Fibroblast of lung (primary cell): ENCODE results near the gene CPNE8. TPM values are rescaled to one million over a fixed set of nuclear protein-coding genes. Genes with fewer than 3 reads are reported as not detected.
A peak's percentile ranks its signal among the peaks of the same experiment; 100 is the strongest.

Experiments used
- DNase-seq, 2 donors: peaks; one replicate each; pipeline versions ENCODE4 v3.0.0 to v3.0.0-alpha.2; 2010; ENCODE audit warnings: low read depth in 2 of 2
- H2AFZ ChIP-seq: 2 replicates; pipeline ENCODE4 v1.5.1; 2012; ENCODE audit warnings: low read length, control low read depth, inconsistent platforms
- H3K27ac ChIP-seq: 2 replicates; pipeline ENCODE4 v1.5.1; 2011; ENCODE audit warnings: low read length, control low read depth; ENCODE audit not compliant: insufficient read depth
- H3K27me3 ChIP-seq: 2 replicates; pipeline ENCODE4 v1.5.1; 2011; ENCODE audit warnings: mild to moderate bottlenecking, low read length; ENCODE audit not compliant: control insufficient read depth, insufficient read depth
- H3K36me3 ChIP-seq: 2 replicates; pipeline ENCODE4 v1.5.1; 2011; ENCODE audit warnings: low read length; ENCODE audit not compliant: control insufficient read depth, insufficient read depth
- H3K4me1 ChIP-seq: 2 replicates; pipeline ENCODE4 v1.5.1; 2011; ENCODE audit warnings: low read length; ENCODE audit not compliant: control insufficient read depth, insufficient read depth; ENCODE audit errors: extremely low read depth
- H3K4me2 ChIP-seq: 2 replicates; pipeline ENCODE4 v1.5.1; 2011; ENCODE audit warnings: low read length, control low read depth; ENCODE audit not compliant: insufficient read depth; ENCODE audit errors: extremely low read depth
- H3K4me3 ChIP-seq, 4 experiments: fragments of 200-600 bp in 1 of 4; sonication (generic) in 1 of 4; replicated peaks in 1 of 4; 2 replicates each; pipeline ENCODE4 v1.5.1; 2011 to 2016; ENCODE audit warnings: low read length in 4 of 4, low read depth in 3 of 4, mild to moderate bottlenecking in 3 of 4, control low read depth in 2 of 4, inconsistent platforms in 1 of 4, mixed read lengths in 1 of 4; ENCODE audit not compliant: insufficient read depth in 1 of 4; ENCODE audit errors: control extremely low read depth in 1 of 4
- H3K79me2 ChIP-seq: 2 replicates; pipeline ENCODE4 v1.5.1; 2012; ENCODE audit warnings: mild to moderate bottlenecking, low read length, inconsistent platforms; ENCODE audit not compliant: control insufficient read depth, insufficient read depth
- H3K9ac ChIP-seq: 2 replicates; pipeline ENCODE4 v1.5.1; 2011; ENCODE audit warnings: mild to moderate bottlenecking, low read length, control low read depth; ENCODE audit not compliant: insufficient read depth
- H3K9me3 ChIP-seq: 2 replicates; pipeline ENCODE4 v1.5.1; 2012; ENCODE audit warnings: low read depth, low read length; ENCODE audit not compliant: control insufficient read depth, insufficient read depth
- H4K20me1 ChIP-seq: 2 replicates; pipeline ENCODE4 v1.5.1; 2011; ENCODE audit warnings: low read length; ENCODE audit not compliant: control insufficient read depth, insufficient read depth; ENCODE audit errors: extremely low read depth
- CTCF ChIP-seq, 2 donors: IDR thresholded peaks in 1 of 2; conservative IDR thresholded peaks in 1 of 2; 1 replicate in 1 of 2; 2 replicates in 1 of 2; pipeline ENCODE4 v1.5.1; 2011 to 2012; ENCODE audit warnings: low read length in 2 of 2, control low read depth in 1 of 2, inconsistent platforms in 1 of 2, low read depth in 1 of 2, mild to moderate bottlenecking in 1 of 2
- EZH2 ChIP-seq: IDR thresholded peaks from 2 replicates; pipeline ENCODE4 v1.5.1; 2012; ENCODE audit warnings: low read length, control low read depth, mild to moderate bottlenecking; ENCODE audit errors: missing control alignments
- polyA minus RNA-seq: library from RNA; depleted of rRNA, polyadenylated mRNA; stranded (reverse); fragments of >200 nt; gene quantifications from 2 replicates; pipeline ENCODE4 v1.2.3, GENCODE V29; 2011; ENCODE audit warnings: low replicate concordance
- polyA plus RNA-seq, 2 donors: library from polyadenylated mRNA; depleted of rRNA in 1 of 2; stranded (reverse) in 1 of 2; unstranded in 1 of 2; fragments of >200 nt; gene quantifications; 2 replicates each; pipeline ENCODE4 v1.2.1, GENCODE V29; 2011 to 2012; ENCODE audit warnings: missing spikeins in 1 of 2
- total RNA-seq: library from RNA; depleted of rRNA; stranded (reverse); fragments of >200 nt; gene quantifications from 2 replicates; pipeline ENCODE4 v1.2.1, GENCODE V29; 2014

Gene CPNE8
- total RNA-seq (10.5 and 13.4 TPM in 2 replicates), polyA plus RNA-seq (9.8 and 10.1 TPM in 2 replicates), polyA minus RNA-seq (0.39 and 6.0 TPM in 2 replicates)
- 4.6 and 6.1 TPM in 2 replicates for polyA plus RNA-seq (2012)

- Histone ChIP-seq H4K20me1 (no peaks in the 10 kb centered on the region), H3K4me3 (peak within 1 kb of the TSS in 3 of 4 experiments; percentile 81 to 91 (median 88)), H3K9ac (peak within 1 kb of the TSS; percentile 88), H3K4me1 (no peaks in the 10 kb centered on the region), H3K27ac (peak within 1 kb of the TSS; percentile 95), H3K79me2 (no peaks in the 10 kb centered on the region), H3K4me2 (peak within 1 kb of the TSS; percentile 95), H3K9me3 (no peaks in the 10 kb centered on the region), H2AFZ (peak within 1 kb of the TSS; percentile 97), H3K36me3 (no peaks in the 10 kb centered on the region), H3K27me3 (no peaks in the 10 kb centered on the region)
- TF ChIP-seq CTCF (conservative IDR thresholded peaks at IDR 0.05 in 1 of 2, IDR thresholded peaks at IDR 0.05 in 1 of 2; ENCODE audit: low read depth in 1 of 2, low read length in 2 of 2) = no peak
- no peak for TF ChIP-seq EZH2
- peak in 1 of 2 donors; percentile 79 for DNase-seq
These were observed at the start of gene CPNE8 for GRCh38 chr12:38905480-38906351. TSS of gene CPNE8 (minus strand) at chr12:38905591. CDS start at chr12:38905534, 57 bp downstream.

GRCh38 chr12:38954238-38954873, 49.0 kb upstream of the CPNE8 start:
- no peak for DNase-seq
- Histone ChIP-seq H3K4me2 (no peak overlapping the region), H3K36me3 (no peaks in the 10 kb centered on the region), H3K79me2 (no peaks in the 10 kb centered on the region), H3K4me3 (no peak overlapping the region), H3K9ac (no peak overlapping the region), H4K20me1 (no peaks in the 10 kb centered on the region), H3K9me3 (no peaks in the 10 kb centered on the region), H3K4me1 (no peaks in the 10 kb centered on the region), H3K27me3 (no peaks in the 10 kb centered on the region), H2AFZ (no peak overlapping the region), H3K27ac (no peak overlapping the region)
- no peak for TF ChIP-seq EZH2
- no peak for TF ChIP-seq CTCF (conservative IDR thresholded peaks at IDR 0.05 in 1 of 2, IDR thresholded peaks at IDR 0.05 in 1 of 2; ENCODE audit: low read depth in 1 of 2, low read length in 2 of 2)

- Histone ChIP-seq H3K27ac (no peak overlapping the region), H3K4me2 (no peak overlapping the region), H2AFZ (no peak overlapping the region), H3K9me3 (no peaks in the 10 kb centered on the region), H3K9ac (no peak overlapping the region), H4K20me1 (no peaks in the 10 kb centered on the region), H3K36me3 (no peaks in the 10 kb centered on the region), H3K79me2 (no peaks in the 10 kb centered on the region), H3K4me3 (no peak overlapping the region), H3K27me3 (no peaks in the 10 kb centered on the region), H3K4me1 (no peaks in the 10 kb centered on the region)
- peak in 1 of 2 donors; percentile 34 for DNase-seq
- TF ChIP-seq EZH2 (no peak), CTCF (conservative IDR thresholded peaks at IDR 0.05 in 1 of 2, IDR thresholded peaks at IDR 0.05 in 1 of 2; ENCODE audit: low read depth in 1 of 2, low read length in 2 of 2) (no peak)
These were observed 44.0 kb upstream of the CPNE8 start for GRCh38 chr12:38949363-38949762.
